IMR-90 (cell line): Measurements from ENCODE around the gene FBXL16. TPM values are rescaled to one million over a fixed set of nuclear protein-coding genes. Genes with fewer than 3 reads are reported as not detected.

ENCODE experiments used
- FOS ChIP-seq: fragments of 150-350 bp; IDR thresholded peaks from 2 replicates; pipeline ENCODE4 v1.6.1; 2016; ENCODE audit warnings: low read depth, low read length
- polyA plus RNA-seq, 3 experiments: library from polyadenylated mRNA; depleted of rRNA; stranded (reverse); fragments of >200 nt; gene quantifications; 2 replicates each; pipeline ENCODE4 v1.2.3, GENCODE V29; 2012; ENCODE audit warnings: low replicate concordance in 1 of 3
- total RNA-seq: library from RNA; depleted of rRNA; stranded (reverse); fragments of >200 nt; gene quantifications from 2 replicates; pipeline ENCODE4 v1.2.3, GENCODE V29; 2012
- TF ChIP-seq, protein P1 (sequence below): conservative IDR thresholded peaks from 2 replicates; pipeline ENCODE4 v1.5.1; 2012; ENCODE audit warnings: mild to moderate bottlenecking, low read depth, low read length, improper control_type of control experiment

FBXL16 gene
- total and polyA plus RNA-seq, 2 of the 4 experiments (the other 2 are of a cell fraction), result 0.18 to 2.2 TPM

DNA sequence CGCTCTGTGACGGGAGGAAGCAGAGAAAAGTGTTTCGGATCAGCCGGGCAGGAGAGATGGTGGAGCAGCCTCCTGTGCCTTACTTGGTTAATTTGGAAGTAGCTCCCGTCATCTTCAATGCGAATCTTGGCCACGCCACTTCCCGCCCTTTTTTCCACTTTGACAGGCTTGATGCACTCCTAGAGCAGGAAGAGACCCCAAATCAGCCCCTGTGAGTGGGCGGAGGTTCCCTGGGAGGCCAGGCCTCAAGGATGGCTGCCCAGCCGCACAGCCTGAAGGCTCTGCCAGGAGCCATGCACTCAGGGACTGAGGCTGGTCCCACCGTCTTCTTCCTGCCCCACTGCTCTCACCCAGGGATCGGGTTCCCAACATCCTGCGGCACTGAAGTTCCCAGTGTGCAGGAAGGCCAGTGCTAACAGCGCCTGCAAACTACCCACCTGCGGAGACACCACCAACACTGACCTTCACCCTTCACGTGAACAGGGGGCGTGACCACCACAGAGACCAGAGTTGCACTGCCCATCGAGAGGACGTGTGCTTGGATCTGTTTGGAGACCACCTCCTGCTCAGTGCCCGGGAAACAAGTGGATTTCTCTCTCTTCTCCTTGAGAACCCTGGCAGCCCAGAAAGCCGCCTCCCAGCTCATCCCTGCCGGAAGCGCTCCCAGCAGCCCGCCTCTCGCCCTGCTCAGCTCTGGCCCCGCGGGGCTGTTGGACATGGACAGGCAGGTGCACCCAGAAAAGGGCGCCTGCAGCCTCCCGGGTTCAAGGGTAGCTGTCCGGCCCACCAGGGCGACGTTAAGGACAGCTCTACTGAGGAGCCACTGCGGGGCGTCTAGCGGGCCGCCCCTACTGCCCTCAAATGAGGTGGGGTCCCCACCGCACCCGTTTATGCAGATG lies 34.2 kb upstream of the FBXL16 start (continued):
- TF ChIP-seq, protein P1, sequence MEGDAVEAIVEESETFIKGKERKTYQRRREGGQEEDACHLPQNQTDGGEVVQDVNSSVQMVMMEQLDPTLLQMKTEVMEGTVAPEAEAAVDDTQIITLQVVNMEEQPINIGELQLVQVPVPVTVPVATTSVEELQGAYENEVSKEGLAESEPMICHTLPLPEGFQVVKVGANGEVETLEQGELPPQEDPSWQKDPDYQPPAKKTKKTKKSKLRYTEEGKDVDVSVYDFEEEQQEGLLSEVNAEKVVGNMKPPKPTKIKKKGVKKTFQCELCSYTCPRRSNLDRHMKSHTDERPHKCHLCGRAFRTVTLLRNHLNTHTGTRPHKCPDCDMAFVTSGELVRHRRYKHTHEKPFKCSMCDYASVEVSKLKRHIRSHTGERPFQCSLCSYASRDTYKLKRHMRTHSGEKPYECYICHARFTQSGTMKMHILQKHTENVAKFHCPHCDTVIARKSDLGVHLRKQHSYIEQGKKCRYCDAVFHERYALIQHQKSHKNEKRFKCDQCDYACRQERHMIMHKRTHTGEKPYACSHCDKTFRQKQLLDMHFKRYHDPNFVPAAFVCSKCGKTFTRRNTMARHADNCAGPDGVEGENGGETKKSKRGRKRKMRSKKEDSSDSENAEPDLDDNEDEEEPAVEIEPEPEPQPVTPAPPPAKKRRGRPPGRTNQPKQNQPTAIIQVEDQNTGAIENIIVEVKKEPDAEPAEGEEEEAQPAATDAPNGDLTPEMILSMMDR, result no peak
- TF ChIP-seq FOS, result no peak
